HT-29 (cell line): ENCODE data around the gene ACACA. TPM values are rescaled to one million over a fixed set of nuclear protein-coding genes. Genes with fewer than 3 reads are reported as not detected.

Experiments used
- DNase-seq: peaks from one replicate; pipeline ENCODE4 v3.0.0-alpha.2; 2015; ENCODE audit warnings: low spot score
- total RNA-seq: library from RNA; depleted of rRNA; stranded (reverse); fragments of >200 nt; shearing (Covaris generic); gene quantifications from 2 replicates; pipeline ENCODE4 v1.2.3, GENCODE V29; 2014; rRNA removed

The ACACA gene
- total RNA-seq, 1 experiment from 2014 or later: 111 TPM

DNA sequence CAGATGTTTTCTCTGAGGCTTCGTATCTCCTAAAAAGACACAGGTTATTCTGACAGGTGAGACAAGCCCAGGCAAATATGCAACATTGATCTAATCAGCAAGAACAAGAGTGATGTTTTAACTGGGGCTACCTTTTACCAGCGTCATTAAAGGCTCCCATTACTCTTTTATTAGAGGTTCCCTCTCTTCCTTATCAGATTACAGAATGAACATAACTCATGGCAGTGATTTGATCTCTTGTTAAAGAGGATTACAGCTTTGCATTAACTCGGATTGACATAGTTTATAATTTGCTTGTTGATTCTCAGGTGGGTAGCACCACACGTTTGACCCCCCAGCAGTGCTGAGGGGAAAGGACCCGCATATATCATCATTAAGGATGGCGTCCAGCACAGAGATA is 367.4 kb downstream of the ACACA start:
- DNase-seq: no peak

DNA sequence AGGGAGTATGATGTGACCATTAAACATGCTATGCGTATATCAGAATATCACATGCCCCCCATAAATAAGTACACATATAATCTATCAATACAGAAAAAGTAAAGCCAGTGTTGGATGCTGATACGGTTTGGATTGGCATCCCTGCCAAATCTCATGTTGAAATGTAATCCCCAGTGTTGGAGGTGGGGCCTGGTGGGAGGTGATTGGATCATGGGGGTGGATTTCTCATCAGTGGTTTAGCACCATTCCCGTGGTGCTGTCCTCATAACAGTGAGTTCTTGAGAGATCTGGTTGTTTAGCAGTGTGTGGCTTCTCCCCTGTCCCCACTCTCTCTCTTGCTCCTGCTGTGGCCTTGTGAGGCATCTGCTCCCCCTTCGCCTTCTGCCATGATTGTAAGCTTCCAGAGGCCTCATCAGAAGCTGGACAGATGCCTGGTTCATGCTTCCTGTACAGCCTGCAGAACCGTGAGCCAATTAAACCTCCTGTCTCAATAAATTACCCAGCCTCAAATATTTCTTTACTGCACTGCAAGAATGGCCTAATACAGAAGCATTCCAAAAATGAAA is 369.0 kb downstream of the ACACA start:
- DNase-seq: no peak

Other genes starting within 250 kb of the ACACA start
- gene C17orf78, start 30.9 kb downstream of the ACACA start, total RNA-seq: not detected in 2 replicates
- 20.0 and 30.6 TPM in 2 replicates for gene TADA2A, start 50 bp upstream of the ACACA start, total RNA-seq
- gene DUSP14, start 83.1 kb upstream of the ACACA start, total RNA-seq: 64.2 and 71.4 TPM in 2 replicates
- gene SYNRG, start 202.6 kb upstream of the ACACA start, total RNA-seq: 6.7 and 7.1 TPM in 2 replicates
- 15.5 and 17.6 TPM in 2 replicates for gene DDX52, start 236.6 kb upstream of the ACACA start, total RNA-seq